GM23338 (cell line): ENCODE measurements around the gene GRIA4. TPM values are rescaled to one million over a fixed set of nuclear protein-coding genes. Genes with fewer than 3 reads are reported as not detected.

Source experiments
- ATAC-seq: fragments of 200-7000 bp; cut with Tn5 transposase; 3 replicates; pipeline ENCODE4 v1.9.1; 2020
- DNase-seq: peaks from one replicate; pipeline ENCODE4 v3.0.0-alpha.2; 2015; ENCODE audit warnings: low spot score
- H2AFZ ChIP-seq: fragments of 200-600 bp; sonication (generic); 2 replicates; pipeline ENCODE4 v1.8.0; 2016; ENCODE audit warnings: antibody characterized with exemption, mild to moderate bottlenecking, moderate library complexity
- H3F3A ChIP-seq: fragments of 200-600 bp; sonication (generic); replicated peaks from 2 replicates; pipeline ENCODE4 v1.8.0; 2017; ENCODE audit warnings: antibody characterized with exemption, mixed run types, low read depth
- H3K27ac ChIP-seq: fragments of 200-600 bp; sonication (generic); 2 replicates; pipeline ENCODE4 v1.6.1; 2016; ENCODE audit warnings: low read depth
- H3K27me3 ChIP-seq: fragments of 200-600 bp; sonication (generic); 2 replicates; pipeline ENCODE4 v1.8.0; 2016; ENCODE audit warnings: mild to moderate bottlenecking, mixed run types, moderate library complexity; ENCODE audit not compliant: insufficient read depth
- H3K36me3 ChIP-seq: fragments of 200-600 bp; sonication (generic); 2 replicates; pipeline ENCODE4 v1.8.0; 2016; ENCODE audit warnings: mild to moderate bottlenecking; ENCODE audit not compliant: insufficient read depth
- H3K4me1 ChIP-seq: fragments of 200-600 bp; sonication (generic); 2 replicates; pipeline ENCODE4 v1.8.0; 2016; ENCODE audit warnings: mild to moderate bottlenecking, moderate library complexity; ENCODE audit not compliant: insufficient read depth
- H3K4me2 ChIP-seq: fragments of 200-600 bp; sonication (generic); 2 replicates; pipeline ENCODE4 v1.7.1; 2017; ENCODE audit warnings: mixed run types
- H3K4me3 ChIP-seq: fragments of 200-600 bp; sonication (generic); 2 replicates; pipeline ENCODE4 v1.6.1; 2016; ENCODE audit warnings: mixed run types
- H3K79me2 ChIP-seq: fragments of 200-600 bp; sonication (generic); replicated peaks from 2 replicates; pipeline ENCODE4 v1.8.0; 2017; ENCODE audit warnings: mild to moderate bottlenecking; ENCODE audit not compliant: insufficient read depth
- H3K9me2 ChIP-seq: fragments of 200-600 bp; sonication (generic); 2 replicates; pipeline ENCODE4 v1.8.0; 2017; ENCODE audit not compliant: insufficient read depth
- H4K20me1 ChIP-seq: fragments of 200-600 bp; sonication (generic); replicated peaks from 2 replicates; pipeline ENCODE4 v1.8.0; 2017; ENCODE audit warnings: mild to moderate bottlenecking; ENCODE audit not compliant: insufficient read depth
- H3K27ac Mint-ChIP-seq: 2 replicates; pipeline ENCODE4 v1.8.0; 2020; ENCODE audit warnings: inconsistent platforms, mild to moderate bottlenecking, moderate library complexity, mixed read lengths
- H3K27me3 Mint-ChIP-seq: 3 replicates; pipeline ENCODE4 v1.8.0; 2022; ENCODE audit warnings: low read depth, mild to moderate bottlenecking, moderate library complexity, mixed read lengths, inconsistent platforms; ENCODE audit not compliant: insufficient read depth, poor library complexity
- H3K36me3 Mint-ChIP-seq: 3 replicates; pipeline ENCODE4 v1.8.0; 2021; ENCODE audit warnings: low read depth, mild to moderate bottlenecking, inconsistent platforms, moderate library complexity, mixed read lengths
- H3K4me1 Mint-ChIP-seq: 3 replicates; pipeline ENCODE4 v1.8.0; 2020; ENCODE audit warnings: mild to moderate bottlenecking, inconsistent platforms, mixed read lengths
- H3K4me3 Mint-ChIP-seq: 3 replicates; pipeline ENCODE4 v1.8.0; 2021; ENCODE audit warnings: moderate library complexity, mild to moderate bottlenecking, inconsistent platforms, mixed read lengths
- H3K9me3 Mint-ChIP-seq: 3 replicates; pipeline ENCODE4 v1.8.0; 2020; ENCODE audit warnings: moderate library complexity, mild to moderate bottlenecking, inconsistent platforms, mixed read lengths
- EZH2phosphoT487 ChIP-seq: fragments of 200-600 bp; sonication (generic); IDR thresholded peaks from one replicate; pipeline ENCODE4 v1.8.1; 2018; ENCODE audit warnings: antibody characterized with exemption; ENCODE audit not compliant: unreplicated experiment
- STAT1 ChIP-seq: IDR thresholded peaks from one replicate; pipeline ENCODE4 v1.6.1; 2016; ENCODE audit warnings: antibody characterized with exemption; ENCODE audit not compliant: unreplicated experiment
- polyA plus RNA-seq: library from polyadenylated mRNA; unstranded; fragments of >200 nt; fragmentation: Nextera tagmentation; extraction: Ambion mirVana; gene quantifications from 2 replicates; pipeline ENCODE4 v1.2.1, GENCODE V29; 2016
- total RNA-seq: library from RNA; depleted of rRNA; stranded (reverse); fragments of >200 nt; shearing (Covaris generic); gene quantifications from 2 replicates; pipeline ENCODE4 v1.2.3, GENCODE V29; 2014
- TF ChIP-seq, protein P1 (sequence below): IDR thresholded peaks from 2 replicates; pipeline ENCODE4 v1.6.1; 2016; ENCODE audit warnings: antibody characterized with exemption
- TF ChIP-seq, protein P2 (sequence below): IDR thresholded peaks from one replicate; pipeline ENCODE4 v1.6.1; 2018; ENCODE audit warnings: antibody characterized with exemption; ENCODE audit not compliant: unreplicated experiment
- TF ChIP-seq, protein P3 (sequence below), 2 experiments: fragments of 200-600 bp in 1 of 2; sonication (generic) in 1 of 2; conservative IDR thresholded peaks; 2 replicates each; pipeline versions ENCODE4 v1.5.1 to v1.6.1; 2016 to 2017; ENCODE audit warnings: antibody characterized with exemption in 2 of 2, low read depth in 2 of 2, mild to moderate bottlenecking in 2 of 2, moderate library complexity in 1 of 2

The GRIA4 gene
- total and polyA plus RNA-seq, 2 experiments from 2014 or later = 17.8 to 71.1 TPM

DNA sequence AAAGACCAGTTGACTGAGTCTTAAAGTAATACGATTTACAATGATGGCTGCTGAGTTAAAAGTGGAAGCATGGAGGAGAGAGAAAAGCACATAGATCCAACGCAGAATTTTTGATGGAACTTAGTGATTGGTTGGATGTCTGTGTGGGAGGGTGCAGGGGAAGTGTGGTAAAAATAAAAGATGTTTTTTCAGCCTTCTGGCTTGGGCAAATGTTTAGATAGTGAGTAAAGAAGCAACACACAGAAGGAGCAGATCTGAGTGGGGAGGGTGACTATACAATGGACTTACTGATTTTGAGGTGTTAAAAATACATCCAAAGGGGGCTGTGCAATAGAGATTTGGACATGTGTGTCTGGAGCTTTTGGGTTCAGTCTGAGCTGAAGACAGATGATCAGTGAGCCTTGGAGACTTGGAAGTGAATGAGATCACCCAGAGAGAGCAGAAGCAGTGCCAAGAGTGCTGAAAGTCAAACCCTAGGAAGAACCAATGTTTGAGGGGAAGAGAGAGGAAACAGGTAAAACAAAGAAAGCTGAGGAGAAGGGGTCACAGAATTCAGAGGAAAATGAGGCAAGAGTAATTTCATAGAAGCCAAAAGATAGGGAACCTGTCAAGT is 8.6 kb downstream of the GRIA4 start (continued):
- TF ChIP-seq, protein P1, sequence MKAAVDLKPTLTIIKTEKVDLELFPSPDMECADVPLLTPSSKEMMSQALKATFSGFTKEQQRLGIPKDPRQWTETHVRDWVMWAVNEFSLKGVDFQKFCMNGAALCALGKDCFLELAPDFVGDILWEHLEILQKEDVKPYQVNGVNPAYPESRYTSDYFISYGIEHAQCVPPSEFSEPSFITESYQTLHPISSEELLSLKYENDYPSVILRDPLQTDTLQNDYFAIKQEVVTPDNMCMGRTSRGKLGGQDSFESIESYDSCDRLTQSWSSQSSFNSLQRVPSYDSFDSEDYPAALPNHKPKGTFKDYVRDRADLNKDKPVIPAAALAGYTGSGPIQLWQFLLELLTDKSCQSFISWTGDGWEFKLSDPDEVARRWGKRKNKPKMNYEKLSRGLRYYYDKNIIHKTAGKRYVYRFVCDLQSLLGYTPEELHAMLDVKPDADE = no peak

DNA sequence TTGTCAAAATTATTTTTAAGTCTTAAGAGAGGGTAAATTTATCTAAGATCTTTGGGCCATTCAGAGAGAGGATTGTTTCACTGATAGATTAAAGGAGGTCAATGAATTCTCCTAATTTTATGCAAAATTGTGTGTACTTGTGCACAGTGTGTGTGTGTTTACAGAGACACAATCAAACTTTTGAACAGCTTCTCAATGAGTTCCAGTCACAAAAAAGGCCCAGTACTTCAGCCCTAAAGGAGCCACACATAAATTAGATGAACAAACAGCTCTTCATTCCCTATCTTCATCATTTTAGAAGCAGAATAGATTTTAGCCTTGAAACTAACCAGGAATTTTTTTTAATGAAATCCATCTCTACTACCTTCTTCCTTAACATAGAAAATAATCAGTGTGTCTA is 9.7 kb downstream of the GRIA4 start:
- peaks cover 4% of the 10 kb centered on the region; the same call in 2 of the 3 replicates for H3K4me1 Mint-ChIP-seq
- TF ChIP-seq, protein P1 = no peak
- TF ChIP-seq, protein P2, sequence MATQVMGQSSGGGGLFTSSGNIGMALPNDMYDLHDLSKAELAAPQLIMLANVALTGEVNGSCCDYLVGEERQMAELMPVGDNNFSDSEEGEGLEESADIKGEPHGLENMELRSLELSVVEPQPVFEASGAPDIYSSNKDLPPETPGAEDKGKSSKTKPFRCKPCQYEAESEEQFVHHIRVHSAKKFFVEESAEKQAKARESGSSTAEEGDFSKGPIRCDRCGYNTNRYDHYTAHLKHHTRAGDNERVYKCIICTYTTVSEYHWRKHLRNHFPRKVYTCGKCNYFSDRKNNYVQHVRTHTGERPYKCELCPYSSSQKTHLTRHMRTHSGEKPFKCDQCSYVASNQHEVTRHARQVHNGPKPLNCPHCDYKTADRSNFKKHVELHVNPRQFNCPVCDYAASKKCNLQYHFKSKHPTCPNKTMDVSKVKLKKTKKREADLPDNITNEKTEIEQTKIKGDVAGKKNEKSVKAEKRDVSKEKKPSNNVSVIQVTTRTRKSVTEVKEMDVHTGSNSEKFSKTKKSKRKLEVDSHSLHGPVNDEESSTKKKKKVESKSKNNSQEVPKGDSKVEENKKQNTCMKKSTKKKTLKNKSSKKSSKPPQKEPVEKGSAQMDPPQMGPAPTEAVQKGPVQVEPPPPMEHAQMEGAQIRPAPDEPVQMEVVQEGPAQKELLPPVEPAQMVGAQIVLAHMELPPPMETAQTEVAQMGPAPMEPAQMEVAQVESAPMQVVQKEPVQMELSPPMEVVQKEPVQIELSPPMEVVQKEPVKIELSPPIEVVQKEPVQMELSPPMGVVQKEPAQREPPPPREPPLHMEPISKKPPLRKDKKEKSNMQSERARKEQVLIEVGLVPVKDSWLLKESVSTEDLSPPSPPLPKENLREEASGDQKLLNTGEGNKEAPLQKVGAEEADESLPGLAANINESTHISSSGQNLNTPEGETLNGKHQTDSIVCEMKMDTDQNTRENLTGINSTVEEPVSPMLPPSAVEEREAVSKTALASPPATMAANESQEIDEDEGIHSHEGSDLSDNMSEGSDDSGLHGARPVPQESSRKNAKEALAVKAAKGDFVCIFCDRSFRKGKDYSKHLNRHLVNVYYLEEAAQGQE = no peak
- TF ChIP-seq STAT1 (no peak), EZH2phosphoT487 (no peak)
- TF ChIP-seq, protein P3, sequence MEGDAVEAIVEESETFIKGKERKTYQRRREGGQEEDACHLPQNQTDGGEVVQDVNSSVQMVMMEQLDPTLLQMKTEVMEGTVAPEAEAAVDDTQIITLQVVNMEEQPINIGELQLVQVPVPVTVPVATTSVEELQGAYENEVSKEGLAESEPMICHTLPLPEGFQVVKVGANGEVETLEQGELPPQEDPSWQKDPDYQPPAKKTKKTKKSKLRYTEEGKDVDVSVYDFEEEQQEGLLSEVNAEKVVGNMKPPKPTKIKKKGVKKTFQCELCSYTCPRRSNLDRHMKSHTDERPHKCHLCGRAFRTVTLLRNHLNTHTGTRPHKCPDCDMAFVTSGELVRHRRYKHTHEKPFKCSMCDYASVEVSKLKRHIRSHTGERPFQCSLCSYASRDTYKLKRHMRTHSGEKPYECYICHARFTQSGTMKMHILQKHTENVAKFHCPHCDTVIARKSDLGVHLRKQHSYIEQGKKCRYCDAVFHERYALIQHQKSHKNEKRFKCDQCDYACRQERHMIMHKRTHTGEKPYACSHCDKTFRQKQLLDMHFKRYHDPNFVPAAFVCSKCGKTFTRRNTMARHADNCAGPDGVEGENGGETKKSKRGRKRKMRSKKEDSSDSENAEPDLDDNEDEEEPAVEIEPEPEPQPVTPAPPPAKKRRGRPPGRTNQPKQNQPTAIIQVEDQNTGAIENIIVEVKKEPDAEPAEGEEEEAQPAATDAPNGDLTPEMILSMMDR (conservative IDR thresholded peaks at IDR 0.05; ENCODE audit: low read depth in 2 of 2) = no peak
- H3K36me3 Mint-ChIP-seq = peaks cover 10% of the 10 kb centered on the region; the same call in 2 of the 3 replicates
- H3K9me3 Mint-ChIP-seq = no peaks in the 10 kb centered on the region
- Histone ChIP-seq H3K4me1 (peaks cover 5% of the 10 kb centered on the region; the same call in 1 of the 2 replicates), H3K27ac (no peak overlapping the region), H3K9me2 (no peaks in the 10 kb centered on the region), H3K4me2 (no peak overlapping the region), H3K4me3 (no peak overlapping the region), H3F3A (no peaks in the 10 kb centered on the region), H3K36me3 (no peaks in the 10 kb centered on the region), H3K79me2 (peaks cover 19% of the 10 kb centered on the region), H4K20me1 (no peaks in the 10 kb centered on the region), H3K27me3 (no peaks in the 10 kb centered on the region), H2AFZ (no peak overlapping the region)
- ATAC-seq (no peak), DNase-seq (no peak)
- no peak overlapping the region for H3K27ac Mint-ChIP-seq
- no peaks in the 10 kb centered on the region for H3K27me3 Mint-ChIP-seq
- H3K4me3 Mint-ChIP-seq = no peak overlapping the region
